ENCODE results near the gene BTG2. TPM values are rescaled to one million over a fixed set of nuclear protein-coding genes. Genes with fewer than 3 reads are reported as not detected.
A peak's percentile ranks its signal among the peaks of the same experiment; 100 is the strongest.

The BTG2 gene
- total RNA-seq, 1 experiment from 2014 or later, result 24.2 TPM

- no TSS peak for BruUV-seq (replicated peaks)
- no peaks in the 10 kb centered on the region for H4K20me1 ChIP-seq (ENCODE audit: insufficient read depth)
- no peak for TF ChIP-seq CBX3 (IDR thresholded peaks at IDR 0.05; ENCODE audit: low read depth)
- TF ChIP-seq RAD21 (IDR thresholded peaks at IDR 0.05; ENCODE audit: low read depth), result no peak
- TF ChIP-seq ZFX (IDR thresholded peaks at IDR 0.05), result no peak
- TF ChIP-seq SRF (IDR thresholded peaks at IDR 0.05; ENCODE audit: low read depth), result no peak
- no peak for TF ChIP-seq EGR1 (IDR thresholded peaks at IDR 0.05; ENCODE audit: low read depth)
- no peak for TF ChIP-seq EZH2 (IDR thresholded peaks at IDR 0.05)
- no peak for TF ChIP-seq CEBPB (IDR thresholded peaks at IDR 0.05; ENCODE audit: low read depth)
- TF ChIP-seq ZNF274 (IDR thresholded peaks at IDR 0.05; ENCODE audit: low read depth, low read length), result no peak
- no peak for TF ChIP-seq ELF1 (IDR thresholded peaks at IDR 0.05; ENCODE audit: borderline replicate concordance, low read depth)
- peak overlapping the region; percentile 79 for H2AFZ ChIP-seq (ENCODE audit: low read depth, low read length, poor library complexity, severe bottlenecking)
- no peaks in the 10 kb centered on the region for H3K9me2 ChIP-seq (ENCODE audit: insufficient read depth)
- peaks cover 12 to 29% of the 10 kb centered on the region in 2 experiments; a peak in 3 of 4 replicates for H3K4me1 ChIP-seq (ENCODE audit: control insufficient read depth in 1 of 2, insufficient read depth in 2 of 2, low read length in 2 of 2)
- peaks cover 25% of the 10 kb centered on the region; the same call in 1 of the 2 replicates for H3K79me2 ChIP-seq (ENCODE audit: insufficient read depth, low read length)
- H3K4me3 ChIP-seq (replicated peaks in 1 of 2; ENCODE audit: low read depth in 1 of 2, low read length in 2 of 2), result peak overlapping the region; percentile 49 to 97
- H3K9ac ChIP-seq (ENCODE audit: low read length), result peak overlapping the region; percentile 91
- CTCF ChIA-PET, result interaction anchor here (0.6 kb wide), 1 partner anchor 220 kb away, joined by 5 read pairs; no protein-coding TSS in a partner anchor
- intact Hi-C loops (cut with micrococcal nuclease), result no loop called here
- POLR2A ChIA-PET, result interaction anchor here (0.6 to 2.4 kb wide), 12 partner anchors 9 to 754 kb away, joined by 3 to 11 read pairs (median 3); no protein-coding TSS in a partner anchor
- no peak for DNase-seq (ENCODE audit: low read depth, low spot score)
- H3K4me2 ChIP-seq (ENCODE audit: low read length), result peak overlapping the region; percentile 75
- no peaks in the 10 kb centered on the region for H3K9me3 ChIP-seq (ENCODE audit: control insufficient read depth in 1 of 2, insufficient read depth in 1 of 2, low read depth in 1 of 2, low read length in 2 of 2)
- no peaks in the 10 kb centered on the region for H3K27me3 ChIP-seq (ENCODE audit: insufficient read depth, low read length)
- H3K36me3 ChIP-seq (ENCODE audit: control insufficient read depth in 1 of 2, insufficient read depth in 2 of 2, low read length in 2 of 2), result peaks cover 0 to 9% of the 10 kb centered on the region in 2 experiments; a peak in 2 of 4 replicates
- ATAC-seq, result no peak
- peak overlapping the region; percentile 25; the same call in 1 of the 2 replicates for H3K27ac ChIP-seq (ENCODE audit: low read depth, low read length)
- RAD21 ChIA-PET (ENCODE audit: low non-redundant PET in 1 of 2, low total read pairs in 2 of 2, uncharacterized antibody in 2 of 2, unreplicated experiment in 2 of 2), result no interaction called here
Measured at GRCh38 chr1:203304391-203304918, 864 bp upstream of the BTG2 start.

DNA sequence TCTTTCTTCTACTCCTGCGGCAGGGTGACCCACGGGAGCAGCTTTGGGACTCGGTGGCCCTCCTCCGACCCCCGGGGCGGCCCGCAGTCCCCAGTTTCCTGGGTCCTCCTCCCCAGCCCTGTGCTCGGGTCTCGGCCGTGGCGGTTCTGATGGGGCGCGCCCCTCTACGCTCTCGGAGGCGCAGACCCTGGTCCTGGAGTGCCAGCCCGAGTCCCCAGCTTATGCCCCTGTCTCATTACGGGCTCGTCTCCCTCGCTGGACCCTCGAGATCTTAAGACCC is 430 bp downstream of the BTG2 start:
- intact Hi-C loops (cut with micrococcal nuclease), result no loop called here
- peaks cover 0 to 9% of the 10 kb centered on the region in 2 experiments; a peak in 2 of 4 replicates for H3K36me3 ChIP-seq (ENCODE audit: control insufficient read depth in 1 of 2, insufficient read depth in 2 of 2, low read length in 2 of 2)
- no peak overlapping the region for H2AFZ ChIP-seq (ENCODE audit: low read depth, low read length, poor library complexity, severe bottlenecking)
- H3K27ac ChIP-seq (ENCODE audit: low read depth, low read length), result peak overlapping the region; percentile 89
- H3K9me2 ChIP-seq (ENCODE audit: insufficient read depth), result no peaks in the 10 kb centered on the region
- no peaks in the 10 kb centered on the region for H3K9me3 ChIP-seq (ENCODE audit: control insufficient read depth in 1 of 2, insufficient read depth in 1 of 2, low read depth in 1 of 2, low read length in 2 of 2)
- ChIA-PET POLR2A (interaction anchor here (0.9 to 2.4 kb wide), 8 partner anchors 11 to 182 kb away, joined by 3 to 11 read pairs (median 3); no protein-coding TSS in a partner anchor), CTCF (interaction anchor here (1.2 to 2.6 kb wide), 3 partner anchors 33 to 198 kb away, joined by 3 to 10 read pairs (median 8); no protein-coding TSS in a partner anchor), RAD21 (ENCODE audit: low non-redundant PET in 1 of 2, low total read pairs in 2 of 2, uncharacterized antibody in 2 of 2, unreplicated experiment in 2 of 2) (no interaction called here)
- no peaks in the 10 kb centered on the region for H3K27me3 ChIP-seq (ENCODE audit: insufficient read depth, low read length)
- peak overlapping the region; percentile 75 for H3K4me2 ChIP-seq (ENCODE audit: low read length)
- no peaks in the 10 kb centered on the region for H4K20me1 ChIP-seq (ENCODE audit: insufficient read depth)
- DNase-seq (ENCODE audit: low read depth, low spot score), result no peak
- H3K4me1 ChIP-seq (ENCODE audit: control insufficient read depth in 1 of 2, insufficient read depth in 2 of 2, low read length in 2 of 2), result peaks cover 12 to 29% of the 10 kb centered on the region in 2 experiments; a peak in 3 of 4 replicates
- peak; percentile 25 for ATAC-seq
- peaks cover 25% of the 10 kb centered on the region; the same call in 1 of the 2 replicates for H3K79me2 ChIP-seq (ENCODE audit: insufficient read depth, low read length)
- H3K9ac ChIP-seq (ENCODE audit: low read length), result peak overlapping the region; percentile 91
- H3K4me3 ChIP-seq (replicated peaks in 1 of 2; ENCODE audit: low read depth in 1 of 2, low read length in 2 of 2), result peak overlapping the region; percentile 89 to 97
- no TSS peak for BruUV-seq (replicated peaks)
- no peak for TF ChIP-seq EZH2 (IDR thresholded peaks at IDR 0.05)
- no peak for TF ChIP-seq YY1 (IDR thresholded peaks at IDR 0.05; ENCODE audit: extremely low read depth, insufficient replicate concordance, low read depth, low read length)
- TF ChIP-seq SP1 (IDR thresholded peaks at IDR 0.05; ENCODE audit: low read depth), result no peak
- TF ChIP-seq JUND (IDR thresholded peaks at IDR 0.05), result no peak
- TF ChIP-seq, protein P1, sequence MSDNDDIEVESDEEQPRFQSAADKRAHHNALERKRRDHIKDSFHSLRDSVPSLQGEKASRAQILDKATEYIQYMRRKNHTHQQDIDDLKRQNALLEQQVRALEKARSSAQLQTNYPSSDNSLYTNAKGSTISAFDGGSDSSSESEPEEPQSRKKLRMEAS (IDR thresholded peaks at IDR 0.05), result no peak
- TF ChIP-seq ATF3 (IDR thresholded peaks at IDR 0.05), result no peak
- no peak for TF ChIP-seq EGR1 (IDR thresholded peaks at IDR 0.05; ENCODE audit: low read depth)
- TF ChIP-seq TCF7L2 (IDR thresholded peaks at IDR 0.05; ENCODE audit: borderline replicate concordance, extremely low read depth, insufficient read depth, insufficient read length), result no peak
- no peak for TF ChIP-seq FOSL1 (IDR thresholded peaks at IDR 0.05; ENCODE audit: low read depth)
- TF ChIP-seq CBX3 (IDR thresholded peaks at IDR 0.05; ENCODE audit: low read depth), result no peak
- TF ChIP-seq SRF (IDR thresholded peaks at IDR 0.05; ENCODE audit: low read depth), result no peak
- TF ChIP-seq ZFX (IDR thresholded peaks at IDR 0.05), result no peak; the same call in 1 of the 2 replicates
- TF ChIP-seq EZH2phosphoT487 (IDR thresholded peaks at IDR 0.05; ENCODE audit: borderline replicate concordance), result no peak
- no peak for TF ChIP-seq ELF1 (IDR thresholded peaks at IDR 0.05; ENCODE audit: borderline replicate concordance, low read depth)
- TF ChIP-seq ZNF274 (IDR thresholded peaks at IDR 0.05; ENCODE audit: low read depth, low read length), result no peak
- no peak for TF ChIP-seq POLR2A (IDR thresholded peaks at IDR 0.05; ENCODE audit: borderline replicate concordance, extremely low read depth, insufficient read depth, insufficient read length)
- no peak; the same call in 1 of the 2 replicates for TF ChIP-seq SIN3A (IDR thresholded peaks at IDR 0.05; ENCODE audit: low read depth)
